ENCODE measurements around the gene KCNJ12. TPM values are rescaled to one million over a fixed set of nuclear protein-coding genes. Genes with fewer than 3 reads are reported as not detected.
A peak's percentile ranks its signal among the peaks of the same experiment; 100 is the strongest.

The KCNJ12 gene
- polyA plus RNA-seq, 3 donors, result not detected

GRCh38 chr17:21457051-21458026 lies 81.2 kb downstream of the KCNJ12 start:
- Histone ChIP-seq H3K9ac (ENCODE audit: insufficient read depth, low read length, poor library complexity, severe bottlenecking) (no peak overlapping the region), H3K36me3 (replicated peaks in 1 of 2; ENCODE audit: control insufficient read depth in 1 of 2, insufficient read depth in 2 of 2, low read length in 2 of 2) (no peaks in the 10 kb centered on the region), H3K4me2 (replicated peaks; ENCODE audit: extremely low read depth, low read length, poor library complexity, severe bottlenecking) (no peak overlapping the region), H4K20me1 (ENCODE audit: insufficient read depth, low read length) (no peaks in the 10 kb centered on the region), H3K79me2 (ENCODE audit: insufficient read depth, low read length) (no peaks in the 10 kb centered on the region), H3K4me1 (ENCODE audit: control insufficient read depth in 1 of 2, insufficient read depth in 2 of 2, low read length in 2 of 2) (peaks cover 0 to 2% of the 10 kb centered on the region in 2 donors), H3K4me3 (replicated peaks in 1 of 3; ENCODE audit: low read depth in 2 of 3, low read length in 3 of 3) (no peak overlapping the region), H2AFZ (ENCODE audit: insufficient read depth, low read depth, low read length, poor library complexity, severe bottlenecking) (no peak overlapping the region), H3K9me3 (replicated peaks in 1 of 2; ENCODE audit: control insufficient read depth in 1 of 2, insufficient read depth in 1 of 2, low read length in 2 of 2) (peaks cover 5 to 12% of the 10 kb centered on the region in 2 donors), H3K27ac (ENCODE audit: low read depth in 1 of 2, low read length in 2 of 2) (no peak overlapping the region), H3K27me3 (ENCODE audit: control insufficient read depth in 2 of 2, insufficient read depth in 2 of 2, low read length in 2 of 2) (peaks cover 0 to 9% of the 10 kb centered on the region in 2 donors)
- peak; percentile 92 for TF ChIP-seq CTCF (IDR thresholded peaks at IDR 0.05)
- 24% methylated on average over 23 of the region's 36 CpGs for WGBS (ENCODE audit: insufficient coverage)
- Mint-ChIP-seq H3K27ac (peak overlapping the region in 4 of 7 donors; percentile 42 to 85 (median 62)), H3K4me3 (peak overlapping the region in 1 of 2 donors; percentile 39), H3K27me3 (ENCODE audit: low read depth in 3 of 3) (peaks cover 19 to 39% (median 29%) of the 10 kb centered on the region in 3 donors), H3K4me1 (peaks cover 12% of the 10 kb centered on the region), H3K9me3 (peaks cover 5 to 21% (median 11%) of the 10 kb centered on the region in 7 donors), H3K36me3 (peaks cover 0 to 2% of the 10 kb centered on the region in 2 donors)
- intact Hi-C loops (cut with micrococcal nuclease), result no loop called here
- DNase-seq, result peak; percentile 77 to 85 (median 78)

GRCh38 chr17:21458054-21458453 lies 81.9 kb downstream of the KCNJ12 start:
- peaks cover 2 to 3% of the 10 kb centered on the region in 2 donors for H3K4me1 ChIP-seq (ENCODE audit: control insufficient read depth in 1 of 2, insufficient read depth in 2 of 2, low read length in 2 of 2)
- no peaks in the 10 kb centered on the region for H3K36me3 Mint-ChIP-seq
- DNase-seq, result no peak
- no peaks in the 10 kb centered on the region for H3K36me3 ChIP-seq (replicated peaks in 1 of 2; ENCODE audit: control insufficient read depth in 1 of 2, insufficient read depth in 2 of 2, low read length in 2 of 2)
- H3K9me3 ChIP-seq (replicated peaks in 1 of 2; ENCODE audit: control insufficient read depth in 1 of 2, insufficient read depth in 1 of 2, low read length in 2 of 2), result peaks cover 0 to 5% of the 10 kb centered on the region in 2 donors
- H3K9me3 Mint-ChIP-seq, result peaks cover 2 to 14% (median 4%) of the 10 kb centered on the region in 7 donors
- H3K27ac Mint-ChIP-seq, result peak overlapping the region in 2 of 7 donors; percentile 52 to 70
- intact Hi-C loops (cut with micrococcal nuclease), result no loop called here
- H3K4me1 Mint-ChIP-seq, result peaks cover 10% of the 10 kb centered on the region
- H3K4me3 ChIP-seq (replicated peaks in 1 of 3; ENCODE audit: low read depth in 2 of 3, low read length in 3 of 3), result no peak overlapping the region
- H3K79me2 ChIP-seq (ENCODE audit: insufficient read depth, low read length), result no peaks in the 10 kb centered on the region
- no peak for TF ChIP-seq CTCF (IDR thresholded peaks at IDR 0.05)
- H3K27me3 Mint-ChIP-seq (ENCODE audit: low read depth in 3 of 3), result peaks cover 21 to 40% (median 31%) of the 10 kb centered on the region in 3 donors
- H3K27me3 ChIP-seq (ENCODE audit: control insufficient read depth in 2 of 2, insufficient read depth in 2 of 2, low read length in 2 of 2), result peaks cover 0 to 9% of the 10 kb centered on the region in 2 donors
- 69% methylated on average over 7 of the region's 7 CpGs for WGBS (ENCODE audit: insufficient coverage)
- H3K27ac ChIP-seq (ENCODE audit: low read depth in 1 of 2, low read length in 2 of 2), result no peak overlapping the region
- peak overlapping the region in 1 of 2 donors; percentile 20 for H3K4me3 Mint-ChIP-seq
- no peak overlapping the region for H3K4me2 ChIP-seq (replicated peaks; ENCODE audit: extremely low read depth, low read length, poor library complexity, severe bottlenecking)
- H2AFZ ChIP-seq (ENCODE audit: insufficient read depth, low read depth, low read length, poor library complexity, severe bottlenecking), result no peak overlapping the region
- no peaks in the 10 kb centered on the region for H4K20me1 ChIP-seq (ENCODE audit: insufficient read depth, low read length)
- H3K9ac ChIP-seq (ENCODE audit: insufficient read depth, low read length, poor library complexity, severe bottlenecking), result no peak overlapping the region

Data from CD14-positive monocyte (primary cell).